ENCODE measurements around the gene ARG2.

The ARG2 gene

DNA sequence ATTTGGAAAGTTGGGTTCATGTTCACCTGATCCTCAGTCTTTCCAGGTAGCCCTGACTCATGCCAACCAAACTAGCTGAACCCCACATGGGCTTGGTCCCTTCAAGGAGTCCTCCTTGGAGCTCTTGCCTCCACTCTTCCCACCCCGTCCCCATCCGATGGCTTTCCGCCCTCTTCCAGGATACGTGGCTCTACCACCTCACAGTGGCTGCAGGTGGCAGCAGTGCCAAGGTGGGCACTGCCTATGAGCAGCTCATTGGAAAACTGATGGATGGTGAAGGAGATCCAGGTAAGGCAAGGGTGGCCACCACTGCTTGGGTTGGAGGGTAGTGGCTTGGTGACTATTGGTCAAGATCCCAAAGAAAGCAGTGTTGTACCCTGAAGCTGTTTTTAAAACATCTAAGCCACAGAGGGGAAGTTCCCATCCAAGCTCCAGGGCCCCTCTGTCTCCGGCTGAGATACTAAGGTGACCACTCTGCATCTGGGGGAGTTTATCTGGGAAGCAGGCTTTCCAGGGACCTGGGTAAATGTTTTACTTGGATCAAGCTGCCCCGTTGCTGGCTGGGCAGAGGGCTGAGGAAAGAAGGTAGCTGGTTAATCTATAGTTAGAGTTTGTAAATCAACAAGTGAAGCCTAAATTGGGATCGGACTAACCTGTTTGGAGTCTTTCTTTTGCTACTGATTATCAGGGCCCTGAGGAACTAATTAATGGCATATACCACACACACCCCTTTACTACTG is 43.3 kb upstream of the ARG2 start:
- Histone ChIP-seq H3K27ac (ENCODE audit: insufficient read depth, low read length, poor library complexity, severe bottlenecking) (no peak overlapping the region), H3K27me3 (replicated peaks; ENCODE audit: control insufficient read depth, insufficient read depth, low read length, poor library complexity, severe bottlenecking) (no peaks in the 10 kb centered on the region), H3K36me3 (ENCODE audit: control insufficient read depth, insufficient read depth, low read length) (no peaks in the 10 kb centered on the region), H3K4me1 (ENCODE audit: control insufficient read depth, insufficient read depth, low read length, poor library complexity, severe bottlenecking) (no peaks in the 10 kb centered on the region), H3K9me3 (ENCODE audit: control insufficient read depth, low read length) (no peaks in the 10 kb centered on the region), H3K4me3 (ENCODE audit: insufficient read depth, low read depth, low read length, poor library complexity, severe bottlenecking) (no peak overlapping the region)
- no peak for DNase-seq

DNA sequence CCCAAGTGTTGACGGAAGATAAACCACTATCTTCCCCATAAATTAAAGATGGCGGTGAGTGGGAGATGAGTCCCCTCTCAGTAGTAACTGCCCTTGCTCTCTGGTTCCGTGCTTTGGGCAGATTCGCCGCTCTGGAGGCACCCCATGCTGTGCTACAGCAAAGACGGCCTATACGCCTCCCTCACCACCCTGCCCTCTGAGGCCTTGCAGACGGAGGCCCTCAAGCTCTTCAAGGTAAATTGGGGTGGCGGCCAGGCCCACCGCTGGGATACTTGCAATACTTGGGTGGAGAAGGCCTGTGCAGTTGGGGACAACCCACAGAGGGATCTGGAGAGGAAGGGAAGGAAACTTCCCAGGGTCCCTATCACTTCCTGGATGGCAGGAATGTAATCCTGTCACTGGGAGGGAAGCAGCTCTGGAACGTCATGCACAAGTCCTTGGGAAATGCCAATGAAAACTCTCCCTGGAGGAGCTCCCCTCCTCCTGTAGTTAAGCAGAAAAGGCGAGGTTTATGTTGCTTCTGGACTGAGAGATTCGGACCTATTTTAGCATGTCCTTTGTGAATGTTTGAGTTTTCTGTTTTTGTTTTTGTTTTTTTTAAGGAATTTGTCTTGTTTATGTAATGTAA is 42.4 kb upstream of the ARG2 start:
- Histone ChIP-seq H3K36me3 (ENCODE audit: control insufficient read depth, insufficient read depth, low read length) (no peaks in the 10 kb centered on the region), H3K9me3 (ENCODE audit: control insufficient read depth, low read length) (no peaks in the 10 kb centered on the region), H3K4me3 (ENCODE audit: insufficient read depth, low read depth, low read length, poor library complexity, severe bottlenecking) (no peak overlapping the region), H3K27me3 (replicated peaks; ENCODE audit: control insufficient read depth, insufficient read depth, low read length, poor library complexity, severe bottlenecking) (no peaks in the 10 kb centered on the region), H3K4me1 (ENCODE audit: control insufficient read depth, insufficient read depth, low read length, poor library complexity, severe bottlenecking) (no peaks in the 10 kb centered on the region), H3K27ac (ENCODE audit: insufficient read depth, low read length, poor library complexity, severe bottlenecking) (no peak overlapping the region)
- no peak for DNase-seq

DNA sequence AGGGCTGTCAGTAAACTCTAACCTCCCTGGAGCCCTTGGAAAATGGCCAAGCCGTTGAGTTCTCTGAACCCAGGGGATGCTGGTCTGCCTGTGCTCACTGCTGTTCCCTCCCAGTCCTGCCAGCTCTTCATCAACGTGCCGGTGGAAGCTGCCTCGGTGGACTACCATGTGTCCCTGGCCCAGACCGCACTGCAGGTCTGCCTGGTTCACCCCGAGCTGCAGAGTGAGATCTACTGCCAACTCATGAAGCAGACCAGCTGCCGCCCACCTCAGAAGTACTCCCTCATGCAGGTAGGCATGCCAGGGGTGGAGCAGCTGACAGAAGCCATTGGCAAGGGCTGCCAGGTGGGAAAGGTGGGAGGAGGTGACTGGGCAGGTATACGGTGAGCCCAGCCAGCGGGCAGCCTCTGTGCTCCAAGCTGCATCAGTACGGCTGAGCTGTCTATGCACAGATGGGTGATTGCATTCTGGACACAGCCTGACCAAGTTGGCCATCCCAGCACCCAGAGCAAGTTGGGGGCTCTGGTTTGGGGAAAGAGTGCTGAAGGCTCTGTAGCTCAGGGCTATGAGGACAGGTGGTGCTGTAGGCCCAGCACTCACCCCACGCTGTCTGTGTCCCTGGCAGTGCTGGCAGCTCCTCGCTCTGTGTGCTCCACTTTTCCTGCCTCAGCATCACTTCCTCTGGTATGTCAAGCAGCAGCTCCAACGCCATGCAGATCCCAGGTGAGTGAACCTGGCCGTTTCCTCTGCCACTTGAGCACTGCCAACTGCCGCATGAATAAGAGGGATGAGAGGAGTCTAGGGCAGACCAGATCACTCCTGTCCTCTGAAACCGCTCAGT is 41.6 kb upstream of the ARG2 start:
- DNase-seq = no peak
- H3K27me3 ChIP-seq (replicated peaks; ENCODE audit: control insufficient read depth, insufficient read depth, low read length, poor library complexity, severe bottlenecking) = no peaks in the 10 kb centered on the region
- no peak overlapping the region for H3K27ac ChIP-seq (ENCODE audit: insufficient read depth, low read length, poor library complexity, severe bottlenecking)
- H3K9me3 ChIP-seq (ENCODE audit: control insufficient read depth, low read length) = no peaks in the 10 kb centered on the region
- H3K4me3 ChIP-seq (ENCODE audit: insufficient read depth, low read depth, low read length, poor library complexity, severe bottlenecking) = no peak overlapping the region
- no peaks in the 10 kb centered on the region for H3K36me3 ChIP-seq (ENCODE audit: control insufficient read depth, insufficient read depth, low read length)
- H3K4me1 ChIP-seq (ENCODE audit: control insufficient read depth, insufficient read depth, low read length, poor library complexity, severe bottlenecking) = no peaks in the 10 kb centered on the region

DNA sequence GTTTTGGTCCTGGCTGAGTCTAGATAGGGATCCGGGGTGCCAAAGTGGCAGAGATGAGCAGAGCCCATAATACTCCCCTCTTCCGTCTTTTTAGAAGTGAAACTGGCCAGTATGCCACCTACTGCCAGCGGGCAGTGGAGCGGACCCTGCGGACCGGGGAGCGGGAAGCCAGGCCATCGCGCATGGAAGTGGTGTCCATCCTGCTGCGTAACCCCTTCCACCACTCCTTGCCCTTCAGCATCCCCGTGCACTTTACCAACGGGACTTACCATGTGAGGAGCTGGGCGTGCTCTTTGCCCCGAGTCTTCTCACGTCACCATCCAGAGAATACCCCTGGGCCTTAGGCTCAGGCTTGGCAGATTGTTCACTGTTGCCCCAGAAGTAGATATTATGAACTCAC is 40.7 kb upstream of the ARG2 start:
- Histone ChIP-seq H3K4me3 (ENCODE audit: insufficient read depth, low read depth, low read length, poor library complexity, severe bottlenecking) (no peak overlapping the region), H3K36me3 (ENCODE audit: control insufficient read depth, insufficient read depth, low read length) (no peaks in the 10 kb centered on the region), H3K27ac (ENCODE audit: insufficient read depth, low read length, poor library complexity, severe bottlenecking) (no peak overlapping the region), H3K9me3 (ENCODE audit: control insufficient read depth, low read length) (no peaks in the 10 kb centered on the region), H3K27me3 (replicated peaks; ENCODE audit: control insufficient read depth, insufficient read depth, low read length, poor library complexity, severe bottlenecking) (no peaks in the 10 kb centered on the region), H3K4me1 (ENCODE audit: control insufficient read depth, insufficient read depth, low read length, poor library complexity, severe bottlenecking) (no peaks in the 10 kb centered on the region)
- no peak for DNase-seq

DNA sequence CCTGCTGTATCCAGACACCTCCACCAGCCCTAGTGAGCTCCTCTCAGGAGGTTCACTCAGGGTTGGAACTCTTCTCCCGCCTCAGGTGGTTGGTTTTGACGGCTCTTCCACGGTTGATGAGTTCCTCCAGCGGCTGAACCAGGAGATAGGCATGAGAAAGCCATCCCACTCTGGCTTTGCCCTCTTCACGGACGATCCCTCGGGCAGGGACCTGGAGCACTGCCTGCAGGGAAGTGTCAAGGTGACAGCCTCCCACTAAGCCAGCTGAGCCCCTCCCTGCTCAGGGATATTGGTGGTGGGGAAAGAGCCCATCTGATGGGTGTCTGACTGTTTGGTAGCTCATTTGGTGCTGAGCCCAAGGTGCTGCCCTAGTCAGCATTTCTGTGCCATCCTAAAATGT is 40.1 kb upstream of the ARG2 start:
- Histone ChIP-seq H3K36me3 (ENCODE audit: control insufficient read depth, insufficient read depth, low read length) (no peaks in the 10 kb centered on the region), H3K4me3 (ENCODE audit: insufficient read depth, low read depth, low read length, poor library complexity, severe bottlenecking) (no peak overlapping the region), H3K27me3 (replicated peaks; ENCODE audit: control insufficient read depth, insufficient read depth, low read length, poor library complexity, severe bottlenecking) (no peaks in the 10 kb centered on the region), H3K27ac (ENCODE audit: insufficient read depth, low read length, poor library complexity, severe bottlenecking) (no peak overlapping the region), H3K9me3 (ENCODE audit: control insufficient read depth, low read length) (no peaks in the 10 kb centered on the region), H3K4me1 (ENCODE audit: control insufficient read depth, insufficient read depth, low read length, poor library complexity, severe bottlenecking) (no peaks in the 10 kb centered on the region)
- DNase-seq = no peak

DNA sequence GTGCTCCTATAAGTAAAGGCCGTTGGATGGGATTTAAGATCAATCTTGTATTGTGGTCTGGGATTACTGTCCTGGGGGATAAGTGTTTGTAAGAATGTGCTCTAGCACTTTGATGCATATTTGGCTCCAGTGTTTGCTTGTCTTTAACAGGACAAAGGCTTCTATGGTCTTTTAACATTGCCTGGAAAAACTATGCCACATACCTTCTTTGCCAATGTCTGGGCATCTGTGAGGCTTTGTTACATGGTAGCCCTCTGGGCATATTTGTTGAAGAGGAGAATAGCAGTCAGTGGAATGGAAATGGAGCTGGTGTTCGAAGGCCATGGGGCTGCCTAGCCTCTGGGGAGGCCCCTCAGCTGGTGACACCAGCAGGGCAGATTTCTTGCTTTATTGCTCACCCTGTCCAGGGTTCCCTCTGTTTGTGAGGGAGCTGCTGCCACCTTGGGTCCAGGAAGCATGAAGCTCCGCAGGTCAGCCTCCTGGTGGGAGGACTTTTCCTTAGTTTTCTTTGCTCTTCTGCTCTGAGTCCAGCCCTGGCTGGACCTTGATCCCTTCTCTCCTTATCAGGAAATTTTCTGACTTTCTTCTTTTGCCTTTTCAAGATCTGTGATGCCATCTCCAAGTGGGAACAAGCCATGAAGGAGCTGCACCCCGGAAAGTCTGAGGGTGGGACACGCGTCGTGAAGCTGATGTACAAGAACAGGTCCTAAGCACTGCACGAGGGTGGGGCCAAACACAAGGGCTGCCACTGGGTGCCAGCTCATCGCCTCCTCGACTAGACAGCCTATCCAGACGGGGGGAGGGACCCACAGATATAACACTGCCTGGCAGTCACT is 39.2 kb upstream of the ARG2 start:
- H3K4me3 ChIP-seq (ENCODE audit: insufficient read depth, low read depth, low read length, poor library complexity, severe bottlenecking) = no peak overlapping the region
- no peak overlapping the region for H3K27ac ChIP-seq (ENCODE audit: insufficient read depth, low read length, poor library complexity, severe bottlenecking)
- DNase-seq = no peak
- H3K9me3 ChIP-seq (ENCODE audit: control insufficient read depth, low read length) = no peaks in the 10 kb centered on the region
- H3K4me1 ChIP-seq (ENCODE audit: control insufficient read depth, insufficient read depth, low read length, poor library complexity, severe bottlenecking) = no peaks in the 10 kb centered on the region
- H3K27me3 ChIP-seq (replicated peaks; ENCODE audit: control insufficient read depth, insufficient read depth, low read length, poor library complexity, severe bottlenecking) = no peaks in the 10 kb centered on the region
- H3K36me3 ChIP-seq (ENCODE audit: control insufficient read depth, insufficient read depth, low read length) = no peaks in the 10 kb centered on the region

DNA sequence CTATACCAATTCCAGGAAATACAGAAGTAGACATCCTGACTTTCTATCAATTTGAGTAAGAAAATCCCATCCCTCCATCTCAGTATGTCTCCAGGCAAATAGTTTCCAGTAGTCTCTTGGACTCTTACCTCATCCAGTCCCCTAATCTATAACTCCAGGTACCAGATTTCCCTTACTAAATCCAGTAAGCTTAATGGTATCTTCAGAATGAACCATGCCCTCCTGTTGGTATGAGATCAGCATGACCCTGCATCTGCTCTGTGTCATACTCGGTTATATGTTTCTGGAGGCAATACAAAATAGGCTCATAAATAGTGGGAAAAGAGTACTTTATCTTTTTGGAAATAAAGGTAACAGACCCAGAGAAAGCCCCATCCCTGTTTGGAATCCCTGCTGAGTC is 38.1 kb upstream of the ARG2 start:
- Histone ChIP-seq H3K27me3 (replicated peaks; ENCODE audit: control insufficient read depth, insufficient read depth, low read length, poor library complexity, severe bottlenecking) (no peaks in the 10 kb centered on the region), H3K9me3 (ENCODE audit: control insufficient read depth, low read length) (no peaks in the 10 kb centered on the region), H3K27ac (ENCODE audit: insufficient read depth, low read length, poor library complexity, severe bottlenecking) (no peak overlapping the region), H3K4me1 (ENCODE audit: control insufficient read depth, insufficient read depth, low read length, poor library complexity, severe bottlenecking) (no peaks in the 10 kb centered on the region), H3K36me3 (ENCODE audit: control insufficient read depth, insufficient read depth, low read length) (no peaks in the 10 kb centered on the region), H3K4me3 (ENCODE audit: insufficient read depth, low read depth, low read length, poor library complexity, severe bottlenecking) (no peak overlapping the region)
- DNase-seq = no peak

DNA sequence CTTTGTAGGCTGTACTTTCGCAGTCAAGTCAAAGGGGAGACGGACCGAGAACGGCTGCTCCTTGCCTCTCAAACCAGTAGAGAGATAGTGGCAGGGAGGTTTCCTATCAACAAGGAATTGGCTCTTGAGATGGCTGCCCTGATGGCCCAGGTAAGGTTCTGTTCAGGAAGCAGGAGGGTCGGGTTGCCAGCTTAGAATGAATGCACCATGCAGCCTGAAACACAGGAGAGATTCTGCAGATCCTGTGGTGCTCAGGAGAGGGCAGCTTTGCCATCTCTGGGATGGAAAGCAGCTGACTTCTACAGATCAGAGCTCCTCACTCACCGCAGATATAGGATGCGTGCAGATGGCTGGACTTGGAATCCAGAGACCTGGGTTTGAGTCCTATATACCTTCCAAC is 37.7 kb upstream of the ARG2 start:
- no peak for DNase-seq
- Histone ChIP-seq H3K36me3 (ENCODE audit: control insufficient read depth, insufficient read depth, low read length) (no peaks in the 10 kb centered on the region), H3K27ac (ENCODE audit: insufficient read depth, low read length, poor library complexity, severe bottlenecking) (no peak overlapping the region), H3K9me3 (ENCODE audit: control insufficient read depth, low read length) (no peaks in the 10 kb centered on the region), H3K4me3 (ENCODE audit: insufficient read depth, low read depth, low read length, poor library complexity, severe bottlenecking) (no peak overlapping the region), H3K4me1 (ENCODE audit: control insufficient read depth, insufficient read depth, low read length, poor library complexity, severe bottlenecking) (no peaks in the 10 kb centered on the region), H3K27me3 (replicated peaks; ENCODE audit: control insufficient read depth, insufficient read depth, low read length, poor library complexity, severe bottlenecking) (no peaks in the 10 kb centered on the region)

DNA sequence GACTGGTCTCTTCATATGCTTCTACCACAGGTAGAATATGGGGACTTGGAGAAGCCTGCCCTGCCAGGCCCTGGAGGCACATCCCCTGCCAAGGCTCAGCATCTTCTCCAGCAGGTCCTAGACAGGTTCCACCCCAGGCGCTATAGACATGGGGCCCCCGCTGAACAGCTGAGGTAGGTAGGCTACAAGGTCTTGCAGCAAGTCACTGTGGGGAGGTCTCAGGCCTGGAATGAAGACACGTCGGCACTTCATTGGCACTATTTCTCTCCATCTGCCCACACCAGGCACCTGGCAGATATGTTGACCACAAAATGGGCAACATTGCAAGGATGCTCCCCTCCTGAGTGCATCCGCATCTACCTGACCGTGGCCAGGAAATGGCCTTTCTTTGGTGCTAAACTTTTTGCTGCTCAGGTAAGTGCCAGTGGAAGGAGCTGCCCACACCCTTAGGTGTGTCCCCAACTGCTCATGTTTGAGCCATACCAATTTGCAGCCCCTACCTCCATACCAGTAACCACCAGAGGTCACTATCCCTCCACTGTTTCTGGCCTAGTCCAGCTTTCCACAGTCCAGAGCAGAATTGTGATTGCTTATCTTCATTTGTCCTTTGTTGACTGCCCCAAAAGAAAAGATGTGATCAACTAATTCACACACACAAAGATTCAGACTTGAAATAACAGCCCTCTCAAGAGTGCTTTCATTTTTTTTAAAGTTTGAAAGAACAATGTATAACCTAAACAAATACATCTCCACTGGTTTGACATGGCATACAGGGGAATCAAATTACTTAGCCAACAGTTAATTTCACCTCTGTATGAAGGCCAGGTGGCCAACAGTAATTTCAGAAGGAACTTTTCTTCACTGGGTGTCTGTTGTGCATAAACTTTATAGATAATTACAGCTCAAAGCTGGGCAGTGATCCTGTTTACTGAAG is 35.7 kb upstream of the ARG2 start:
- Histone ChIP-seq H3K4me3 (ENCODE audit: insufficient read depth, low read depth, low read length, poor library complexity, severe bottlenecking) (no peak overlapping the region), H3K27ac (ENCODE audit: insufficient read depth, low read length, poor library complexity, severe bottlenecking) (no peak overlapping the region), H3K36me3 (ENCODE audit: control insufficient read depth, insufficient read depth, low read length) (peaks cover 12% of the 10 kb centered on the region), H3K9me3 (ENCODE audit: control insufficient read depth, low read length) (no peaks in the 10 kb centered on the region), H3K27me3 (replicated peaks; ENCODE audit: control insufficient read depth, insufficient read depth, low read length, poor library complexity, severe bottlenecking) (no peaks in the 10 kb centered on the region), H3K4me1 (ENCODE audit: control insufficient read depth, insufficient read depth, low read length, poor library complexity, severe bottlenecking) (no peaks in the 10 kb centered on the region)
- no peak for DNase-seq
